SK-N-SH (cell line): ENCODE results near the gene C1QTNF9B. TPM values are rescaled to one million over a fixed set of nuclear protein-coding genes. Genes with fewer than 3 reads are reported as not detected.
A peak's percentile ranks its signal among the peaks of the same experiment; 100 is the strongest.

ENCODE experiments used
- CTCF ChIA-PET: fragments of 300-600, 350-600 bp; formaldehyde crosslinking; extraction: SDS; loops from one replicate; lab custom pipeline; 2021; lab: Yijun Ruan, JAX
- POLR2A ChIA-PET: fragments of 350-600 bp; sonication (Branson Sonifier 250); formaldehyde crosslinking; extraction: SDS; loops from one replicate; lab custom pipeline; 2020; ENCODE audit warnings: antibody characterized with exemption, inconsistent platforms; lab: Yijun Ruan, JAX
- DNase-seq: peaks from one replicate; pipeline ENCODE4 v3.0.0; 2012
- H2AFZ ChIP-seq: fragments of 200-600 bp; sonication (generic); 2 replicates; pipeline ENCODE4 v1.8.1; 2016; ENCODE audit warnings: antibody characterized with exemption, mild to moderate bottlenecking, low read depth
- H3F3A ChIP-seq: fragments of 200-600 bp; sonication (generic); replicated peaks from 2 replicates; pipeline ENCODE3; 2016; ENCODE audit warnings: antibody characterized with exemption, mild to moderate bottlenecking; ENCODE audit not compliant: insufficient read depth
- H3K27ac ChIP-seq, 2 experiments: fragments of 200-500 bp in 1 of 2; fragments of 200-600 bp in 1 of 2; sonication (Bioruptor generic) in 1 of 2; sonication (generic), shearing (Covaris generic) in 1 of 2; 2 replicates each; pipeline versions ENCODE4 v1.5.1 to v1.6.1; 2014 to 2016; ENCODE audit warnings: low read depth in 2 of 2, inconsistent platforms in 1 of 2, low read length in 1 of 2, mild to moderate bottlenecking in 1 of 2, mixed read lengths in 1 of 2
- H3K27me3 ChIP-seq: fragments of 200-600 bp; sonication (generic), shearing (Covaris generic); 2 replicates; pipeline ENCODE4 v1.6.1; 2016; ENCODE audit warnings: mixed run types; ENCODE audit not compliant: insufficient read depth
- H3K36me3 ChIP-seq, 2 experiments: fragments of 200-500 bp in 1 of 2; fragments of 200-600 bp in 1 of 2; sonication (Bioruptor generic) in 1 of 2; sonication (generic) in 1 of 2; replicated peaks in 1 of 2; 2 replicates each; pipeline versions ENCODE3 to v1.5.1; 2014 to 2016; ENCODE audit warnings: low read length in 1 of 2, mild to moderate bottlenecking in 1 of 2; ENCODE audit not compliant: insufficient read depth in 2 of 2, control insufficient read depth in 1 of 2
- H3K4me1 ChIP-seq, 2 experiments: fragments of 200-500 bp in 1 of 2; fragments of 200-600 bp in 1 of 2; sonication (Bioruptor generic) in 1 of 2; sonication (generic), shearing (Covaris generic) in 1 of 2; 2 replicates each; pipeline versions ENCODE4 v1.5.1 to v1.6.1; 2014 to 2016; ENCODE audit warnings: low read depth in 1 of 2, low read length in 1 of 2, mixed run types in 1 of 2; ENCODE audit not compliant: insufficient read depth in 2 of 2, control insufficient read depth in 1 of 2
- H3K4me2 ChIP-seq: fragments of 200-600 bp; sonication (generic), shearing (Covaris generic); 2 replicates; pipeline ENCODE4 v1.6.1; 2017; ENCODE audit warnings: mixed run types
- H3K4me3 ChIP-seq, 2 experiments: fragments of 200-500 bp in 1 of 2; fragments of 200-600 bp in 1 of 2; sonication (Bioruptor generic) in 1 of 2; sonication (generic), shearing (Covaris generic) in 1 of 2; 2 replicates each; pipeline versions ENCODE4 v1.5.1 to v1.8.1; 2014 to 2016; ENCODE audit warnings: low read depth in 2 of 2, inconsistent platforms in 1 of 2, low read length in 1 of 2, mild to moderate bottlenecking in 1 of 2, mixed read lengths in 1 of 2, moderate library complexity in 1 of 2
- H3K79me2 ChIP-seq: fragments of 200-600 bp; sonication (generic); 2 replicates; pipeline ENCODE4 v1.8.1; 2017; ENCODE audit warnings: mild to moderate bottlenecking; ENCODE audit not compliant: insufficient read depth
- H3K9ac ChIP-seq: fragments of 200-600 bp; sonication (generic); 2 replicates; pipeline ENCODE4 v1.6.1; 2017; ENCODE audit warnings: mixed run types
- H3K9me2 ChIP-seq: fragments of 200-600 bp; sonication (generic); 2 replicates; pipeline ENCODE4 v1.6.1; 2017; ENCODE audit warnings: mixed run types
- H3K9me3 ChIP-seq: fragments of 200-600 bp; sonication (generic); 2 replicates; pipeline ENCODE4 v1.6.1; 2017; ENCODE audit warnings: mixed run types, mild to moderate bottlenecking, moderate library complexity
- H4K20me1 ChIP-seq: fragments of 200-600 bp; sonication (generic); 2 replicates; pipeline ENCODE4 v1.6.1; 2017; ENCODE audit warnings: mild to moderate bottlenecking, mixed run types; ENCODE audit not compliant: insufficient read depth
- FOSL2 ChIP-seq: IDR thresholded peaks from 2 replicates; pipeline ENCODE4 v1.4.0; 2012; ENCODE audit warnings: low read depth, mild to moderate bottlenecking, moderate library complexity, borderline replicate concordance
- FOXJ3 ChIP-seq: sonication (generic); formaldehyde crosslinking; IDR thresholded peaks from 2 replicates; pipeline ENCODE4 v1.5.1; 2020; ENCODE audit warnings: mild to moderate bottlenecking, missing genetic modification reagents
- GABPA ChIP-seq: IDR thresholded peaks from 2 replicates; pipeline ENCODE4 v1.4.0; 2012; ENCODE audit warnings: low read depth, mild to moderate bottlenecking
- GATA2 ChIP-seq: sonication (generic); formaldehyde crosslinking; IDR thresholded peaks from 2 replicates; pipeline ENCODE4 v1.5.0; 2020; ENCODE audit warnings: mild to moderate bottlenecking, missing genetic modification reagents
- NFIC ChIP-seq: IDR thresholded peaks from 2 replicates; pipeline ENCODE4 v1.4.0; 2012; ENCODE audit warnings: borderline replicate concordance
- PBX3 ChIP-seq: IDR thresholded peaks from 2 replicates; pipeline ENCODE4; 2012
- REST ChIP-seq: IDR thresholded peaks from 2 replicates; pipeline ENCODE4 v1.6.1; 2012; ENCODE audit warnings: mild to moderate bottlenecking, low read depth, low read length, moderate library complexity
- SIN3A ChIP-seq: IDR thresholded peaks from 2 replicates; pipeline ENCODE4 v1.6.1; 2012; ENCODE audit warnings: low read depth, mild to moderate bottlenecking, low read length, moderate library complexity, borderline replicate concordance
- SMC3 ChIP-seq: IDR thresholded peaks from 2 replicates; pipeline ENCODE4 v1.6.1; 2012; ENCODE audit warnings: low read depth, low read length, improper control_type of control experiment
- USF2 ChIP-seq: fragments of 150-350 bp; IDR thresholded peaks from 2 replicates; pipeline ENCODE4 v1.6.1; 2017; ENCODE audit warnings: antibody characterized with exemption, low read length, low read depth, borderline replicate concordance
- WGBS: methylation state at CpG from one replicate; pipeline ENCODE4 v1.1.6; 2017; ENCODE audit warnings: low lambda C conversion rate; 5-methylcytosine and 5-hydroxymethylcytosine counted together
- polyA plus RNA-seq, 3 experiments: library from polyadenylated mRNA; depleted of rRNA; stranded (reverse); fragments of >200 nt; gene quantifications; 2 replicates each; pipeline ENCODE4 v1.2.3, GENCODE V29; 2012
- TF ChIP-seq, protein P1 (sequence below): fragments of 150-350 bp; IDR thresholded peaks from 2 replicates; pipeline ENCODE4 v1.6.1; 2016; ENCODE audit warnings: mild to moderate bottlenecking, low read depth, low read length
- TF ChIP-seq, protein P2 (sequence below): IDR thresholded peaks from 2 replicates; pipeline ENCODE4 v1.4.0; 2012; ENCODE audit warnings: low read depth
- TF ChIP-seq, protein P3 (sequence below): fragments of 200-600 bp; sonication (generic); IDR thresholded peaks from 2 replicates; pipeline ENCODE4 v1.6.1; 2017; ENCODE audit warnings: antibody characterized with exemption, mild to moderate bottlenecking, moderate library complexity

The C1QTNF9B gene
- polyA plus RNA-seq, 1 of the 3 experiments (the other 2 are of a cell fraction), result not detected

DNA sequence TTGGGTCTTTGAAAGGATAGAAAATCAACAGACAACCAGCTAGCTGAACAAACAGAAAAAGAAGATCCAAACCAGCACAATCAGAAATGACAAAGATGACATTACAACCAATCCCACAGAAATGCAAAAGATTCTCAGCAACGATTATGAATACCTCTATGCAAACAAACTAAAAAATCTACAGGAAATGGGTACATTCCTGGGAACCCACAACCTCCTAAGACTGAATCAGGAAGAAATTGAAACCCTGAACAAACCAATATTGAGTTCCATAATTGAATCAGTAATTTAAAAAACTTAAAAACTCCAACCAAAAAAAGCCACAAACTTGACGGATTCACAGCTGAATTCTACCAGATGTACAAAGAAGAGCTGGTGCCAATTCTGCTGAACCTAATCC is 20.9 kb upstream of the C1QTNF9B start (continued):
- TF ChIP-seq PBX3, result peak; percentile 38; the same call in 1 of the 2 replicates
- TF ChIP-seq, all 33 proteins: peak for 6

GRCh38 chr13:23915308-23915707 is 18.0 kb upstream of the C1QTNF9B start:
- CTCF ChIA-PET, result no interaction called here
- POLR2A ChIA-PET, result no interaction called here

GRCh38 chr13:23912469-23912868 is 15.2 kb upstream of the C1QTNF9B start:
- DNase-seq, result no peak
- H3F3A ChIP-seq, result peaks cover 4% of the 10 kb centered on the region
- 64% methylated on average over 1 of the region's 1 CpG for WGBS
- H3K9me2 ChIP-seq, result no peaks in the 10 kb centered on the region
- no peak overlapping the region for H2AFZ ChIP-seq
- no peaks in the 10 kb centered on the region for H3K36me3 ChIP-seq
- no peaks in the 10 kb centered on the region for H3K4me1 ChIP-seq
- ChIA-PET CTCF (no interaction called here), POLR2A (no interaction called here)
- no peak overlapping the region for H3K27ac ChIP-seq
- H3K4me2 ChIP-seq, result no peak overlapping the region
- H3K4me3 ChIP-seq, result no peak overlapping the region
- no peaks in the 10 kb centered on the region for H3K27me3 ChIP-seq
- no peaks in the 10 kb centered on the region for H3K79me2 ChIP-seq
- H3K9me3 ChIP-seq, result no peaks in the 10 kb centered on the region
- H3K9ac ChIP-seq, result no peak overlapping the region
- H4K20me1 ChIP-seq, result no peaks in the 10 kb centered on the region
- TF ChIP-seq GATA2 (CRISPR knock-in tag) (no peak), USF2 (no peak), SIN3A (no peak)
- TF ChIP-seq, protein P1, sequence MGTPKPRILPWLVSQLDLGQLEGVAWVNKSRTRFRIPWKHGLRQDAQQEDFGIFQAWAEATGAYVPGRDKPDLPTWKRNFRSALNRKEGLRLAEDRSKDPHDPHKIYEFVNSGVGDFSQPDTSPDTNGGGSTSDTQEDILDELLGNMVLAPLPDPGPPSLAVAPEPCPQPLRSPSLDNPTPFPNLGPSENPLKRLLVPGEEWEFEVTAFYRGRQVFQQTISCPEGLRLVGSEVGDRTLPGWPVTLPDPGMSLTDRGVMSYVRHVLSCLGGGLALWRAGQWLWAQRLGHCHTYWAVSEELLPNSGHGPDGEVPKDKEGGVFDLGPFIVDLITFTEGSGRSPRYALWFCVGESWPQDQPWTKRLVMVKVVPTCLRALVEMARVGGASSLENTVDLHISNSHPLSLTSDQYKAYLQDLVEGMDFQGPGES, result no peak
- TF ChIP-seq, protein P2, sequence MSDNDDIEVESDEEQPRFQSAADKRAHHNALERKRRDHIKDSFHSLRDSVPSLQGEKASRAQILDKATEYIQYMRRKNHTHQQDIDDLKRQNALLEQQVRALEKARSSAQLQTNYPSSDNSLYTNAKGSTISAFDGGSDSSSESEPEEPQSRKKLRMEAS, result no peak
- TF ChIP-seq, protein P3, sequence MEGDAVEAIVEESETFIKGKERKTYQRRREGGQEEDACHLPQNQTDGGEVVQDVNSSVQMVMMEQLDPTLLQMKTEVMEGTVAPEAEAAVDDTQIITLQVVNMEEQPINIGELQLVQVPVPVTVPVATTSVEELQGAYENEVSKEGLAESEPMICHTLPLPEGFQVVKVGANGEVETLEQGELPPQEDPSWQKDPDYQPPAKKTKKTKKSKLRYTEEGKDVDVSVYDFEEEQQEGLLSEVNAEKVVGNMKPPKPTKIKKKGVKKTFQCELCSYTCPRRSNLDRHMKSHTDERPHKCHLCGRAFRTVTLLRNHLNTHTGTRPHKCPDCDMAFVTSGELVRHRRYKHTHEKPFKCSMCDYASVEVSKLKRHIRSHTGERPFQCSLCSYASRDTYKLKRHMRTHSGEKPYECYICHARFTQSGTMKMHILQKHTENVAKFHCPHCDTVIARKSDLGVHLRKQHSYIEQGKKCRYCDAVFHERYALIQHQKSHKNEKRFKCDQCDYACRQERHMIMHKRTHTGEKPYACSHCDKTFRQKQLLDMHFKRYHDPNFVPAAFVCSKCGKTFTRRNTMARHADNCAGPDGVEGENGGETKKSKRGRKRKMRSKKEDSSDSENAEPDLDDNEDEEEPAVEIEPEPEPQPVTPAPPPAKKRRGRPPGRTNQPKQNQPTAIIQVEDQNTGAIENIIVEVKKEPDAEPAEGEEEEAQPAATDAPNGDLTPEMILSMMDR, result no peak

More at GRCh38 chr13:23915308-23915707, 18.0 kb upstream of the C1QTNF9B start:
- Histone ChIP-seq H3K27ac (no peak overlapping the region), H3K9me3 (no peaks in the 10 kb centered on the region), H3K36me3 (no peaks in the 10 kb centered on the region), H3K4me3 (no peak overlapping the region), H3K9me2 (no peaks in the 10 kb centered on the region), H3K27me3 (no peaks in the 10 kb centered on the region), H3K79me2 (no peaks in the 10 kb centered on the region), H3F3A (peaks cover 9% of the 10 kb centered on the region), H3K4me2 (no peak overlapping the region), H3K9ac (no peak overlapping the region), H2AFZ (no peak overlapping the region), H3K4me1 (no peaks in the 10 kb centered on the region), H4K20me1 (no peaks in the 10 kb centered on the region)
- TF ChIP-seq GABPA (no peak), NFIC (no peak), REST (no peak), SMC3 (no peak), FOXJ3 (CRISPR knock-in tag) (no peak), FOSL2 (no peak)
- TF ChIP-seq, protein P2, result no peak
- 85% methylated on average over 3 of the region's 3 CpGs for WGBS
- DNase-seq, result no peak
